ENCODE data around the gene NME4. TPM values are rescaled to one million over a fixed set of nuclear protein-coding genes. Genes with fewer than 3 reads are reported as not detected.

Gene NME4
- total RNA-seq, 2 experiments from 2014 or later = 25.0 TPM

- Histone ChIP-seq H3K27ac (ENCODE audit: low read depth, low read length, poor library complexity, severe bottlenecking) (no peak overlapping the region), H3K9me3 (ENCODE audit: low read length) (no peaks in the 10 kb centered on the region), H4K20me1 (ENCODE audit: insufficient read depth, low read length) (no peaks in the 10 kb centered on the region), H3K9me2 (ENCODE audit: insufficient read depth, low read length) (no peaks in the 10 kb centered on the region), H3K4me3 (ENCODE audit: low read depth, low read length, poor library complexity, severe bottlenecking) (no peak overlapping the region), H3K4me2 (ENCODE audit: low read length) (no peak overlapping the region), H2AFZ (ENCODE audit: low read length) (no peak overlapping the region), H3K4me1 (ENCODE audit: insufficient read depth, low read length, poor library complexity, severe bottlenecking) (peaks cover 2% of the 10 kb centered on the region), H3K36me3 (ENCODE audit: insufficient read depth, low read length) (peaks cover 42% of the 10 kb centered on the region; the same call in 1 of the 2 replicates), H3K79me2 (ENCODE audit: insufficient read depth, low read depth, low read length) (no peaks in the 10 kb centered on the region)
- BruUV-seq (replicated peaks) = no TSS peak
- no peak for TF ChIP-seq CTCF (conservative IDR thresholded peaks at IDR 0.05; ENCODE audit: low read length)
- no peak for TF ChIP-seq EZH2phosphoT487 (IDR thresholded peaks at IDR 0.05; ENCODE audit: borderline replicate concordance, low read depth, low read length)
- ChIA-PET CTCF (ENCODE audit: unreplicated experiment) (no interaction called here), POLR2A (no interaction called here)
- intact Hi-C loops (cut with micrococcal nuclease; ENCODE audit: unreplicated experiment) = no loop called here
- no peak for DNase-seq (ENCODE audit: low spot score)
Observed at GRCh38 chr16:375927-376816, 20.8 kb upstream of the NME4 start.

GRCh38 chr16:376817-377418 is 20.1 kb upstream of the NME4 start:
- Histone ChIP-seq H4K20me1 (ENCODE audit: insufficient read depth, low read length) (no peaks in the 10 kb centered on the region), H3K36me3 (ENCODE audit: insufficient read depth, low read length) (peaks cover 37% of the 10 kb centered on the region; the same call in 1 of the 2 replicates), H3K4me1 (ENCODE audit: insufficient read depth, low read length, poor library complexity, severe bottlenecking) (no peaks in the 10 kb centered on the region), H3K9me3 (ENCODE audit: low read length) (no peaks in the 10 kb centered on the region), H3K4me3 (ENCODE audit: low read depth, low read length, poor library complexity, severe bottlenecking) (no peak overlapping the region), H3K27ac (ENCODE audit: low read depth, low read length, poor library complexity, severe bottlenecking) (no peak overlapping the region), H3K9me2 (ENCODE audit: insufficient read depth, low read length) (no peaks in the 10 kb centered on the region), H3K4me2 (ENCODE audit: low read length) (no peak overlapping the region), H3K79me2 (ENCODE audit: insufficient read depth, low read depth, low read length) (no peaks in the 10 kb centered on the region), H2AFZ (ENCODE audit: low read length) (no peak overlapping the region)
- intact Hi-C loops (cut with micrococcal nuclease; ENCODE audit: unreplicated experiment) = no loop called here
- no TSS peak for BruUV-seq (replicated peaks)
- DNase-seq (ENCODE audit: low spot score) = no peak
- ChIA-PET POLR2A (no interaction called here), CTCF (ENCODE audit: unreplicated experiment) (no interaction called here)
- TF ChIP-seq EZH2phosphoT487 (IDR thresholded peaks at IDR 0.05; ENCODE audit: borderline replicate concordance, low read depth, low read length) (no peak), CTCF (conservative IDR thresholded peaks at IDR 0.05; ENCODE audit: low read length) (no peak)

All from OCI-LY7 (cell line).